ENCODE data around the gene TK1.

TK1 gene

DNA sequence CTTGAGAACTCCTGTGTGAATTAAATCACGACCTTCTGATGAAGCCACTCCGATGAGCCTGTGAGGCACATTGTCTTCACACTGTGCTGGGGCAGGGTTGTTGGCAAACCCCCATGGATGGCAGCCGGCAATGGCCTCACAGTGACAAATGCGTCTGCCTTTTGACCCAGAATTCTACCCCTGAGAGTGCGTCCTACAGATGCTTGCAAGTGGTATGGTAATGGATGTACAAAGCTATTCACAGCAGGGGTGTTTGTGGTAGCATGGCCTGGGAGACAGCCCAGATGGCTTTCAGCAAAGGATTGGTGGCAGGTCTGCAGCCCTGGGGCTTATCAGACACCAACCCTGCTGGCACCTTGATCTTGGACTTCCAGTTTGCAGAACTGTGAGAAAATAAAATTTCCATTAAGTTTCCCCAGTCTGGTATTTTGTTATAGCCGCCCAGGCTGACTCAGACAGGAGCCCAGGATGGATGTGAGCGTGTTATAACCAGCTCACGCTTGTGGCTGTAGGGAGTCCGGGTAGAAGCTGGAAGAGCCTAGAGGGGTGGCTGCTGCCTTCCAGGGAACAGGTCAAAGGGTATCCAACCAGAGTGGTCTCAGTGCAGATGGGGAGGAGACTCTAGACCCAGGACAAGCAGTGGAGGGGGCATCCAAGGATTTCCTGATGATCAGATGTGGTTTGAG lies 10.4 kb upstream of the TK1 start:
- TF ChIP-seq, protein P1, sequence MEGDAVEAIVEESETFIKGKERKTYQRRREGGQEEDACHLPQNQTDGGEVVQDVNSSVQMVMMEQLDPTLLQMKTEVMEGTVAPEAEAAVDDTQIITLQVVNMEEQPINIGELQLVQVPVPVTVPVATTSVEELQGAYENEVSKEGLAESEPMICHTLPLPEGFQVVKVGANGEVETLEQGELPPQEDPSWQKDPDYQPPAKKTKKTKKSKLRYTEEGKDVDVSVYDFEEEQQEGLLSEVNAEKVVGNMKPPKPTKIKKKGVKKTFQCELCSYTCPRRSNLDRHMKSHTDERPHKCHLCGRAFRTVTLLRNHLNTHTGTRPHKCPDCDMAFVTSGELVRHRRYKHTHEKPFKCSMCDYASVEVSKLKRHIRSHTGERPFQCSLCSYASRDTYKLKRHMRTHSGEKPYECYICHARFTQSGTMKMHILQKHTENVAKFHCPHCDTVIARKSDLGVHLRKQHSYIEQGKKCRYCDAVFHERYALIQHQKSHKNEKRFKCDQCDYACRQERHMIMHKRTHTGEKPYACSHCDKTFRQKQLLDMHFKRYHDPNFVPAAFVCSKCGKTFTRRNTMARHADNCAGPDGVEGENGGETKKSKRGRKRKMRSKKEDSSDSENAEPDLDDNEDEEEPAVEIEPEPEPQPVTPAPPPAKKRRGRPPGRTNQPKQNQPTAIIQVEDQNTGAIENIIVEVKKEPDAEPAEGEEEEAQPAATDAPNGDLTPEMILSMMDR (IDR thresholded peaks at IDR 0.05; ENCODE audit: borderline replicate concordance, control extremely low read depth, extremely low read depth, insufficient read depth, missing control alignments) = no peak
- in situ Hi-C loops (cut with MboI; ENCODE audit: low sequenced_read_pairs, unreplicated experiment) = no loop called here
- DNase-seq (ENCODE audit: low spot score) = no peak

DNA sequence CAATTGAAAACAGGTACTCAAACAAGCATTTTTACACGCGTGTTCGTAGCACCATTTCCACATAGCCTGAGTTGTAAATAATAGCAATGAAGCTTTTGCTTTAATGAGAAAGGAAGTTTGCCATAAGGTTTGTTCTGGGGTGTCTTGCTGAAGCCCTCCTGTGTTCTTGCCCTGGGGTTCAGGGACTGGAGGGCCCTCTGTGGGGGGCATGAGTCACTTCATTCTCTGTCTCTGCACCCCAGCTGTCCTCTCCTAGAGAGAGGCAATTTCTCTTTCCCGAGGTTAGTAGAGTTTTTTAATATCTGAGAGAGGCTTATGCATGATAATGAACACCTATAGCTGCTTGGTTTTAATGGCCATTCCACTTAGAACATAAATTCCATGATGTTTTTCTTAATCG lies 9.9 kb upstream of the TK1 start:
- in situ Hi-C loops (cut with MboI; ENCODE audit: low sequenced_read_pairs, unreplicated experiment) = no loop called here

GRCh38 chr17:78185981-78186691 lies 716 bp downstream of the TK1 start:
- no peak for DNase-seq (ENCODE audit: low spot score)
- TF ChIP-seq, protein P1 (IDR thresholded peaks at IDR 0.05; ENCODE audit: borderline replicate concordance, control extremely low read depth, extremely low read depth, insufficient read depth, missing control alignments) = no peak
- in situ Hi-C loops (cut with MboI; ENCODE audit: low sequenced_read_pairs, unreplicated experiment) = no loop called here

More for the DNA sequence above, 9.9 kb upstream of the TK1 start:
- TF ChIP-seq, protein P1 (IDR thresholded peaks at IDR 0.05; ENCODE audit: borderline replicate concordance, control extremely low read depth, extremely low read depth, insufficient read depth, missing control alignments) = no peak
- DNase-seq (ENCODE audit: low spot score) = no peak

DNA sequence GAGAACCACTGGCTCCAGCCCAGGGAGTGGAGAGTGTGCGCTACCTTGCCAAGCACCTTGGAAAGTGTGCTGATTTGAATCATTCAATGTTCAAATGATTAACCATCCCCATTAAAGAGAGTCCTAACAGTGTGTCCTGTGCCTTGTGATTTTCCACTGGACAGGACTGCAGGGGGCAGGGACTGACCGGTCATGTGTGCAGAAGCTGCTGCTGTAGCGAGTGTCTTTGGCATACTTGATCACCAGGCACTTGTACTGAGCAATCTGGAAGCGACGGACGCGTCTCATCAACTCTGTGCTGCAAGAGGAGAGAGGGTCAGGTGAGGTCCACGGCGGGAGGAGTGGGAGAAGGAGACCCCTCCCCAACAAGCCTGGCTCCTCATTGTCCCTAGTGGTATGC lies 2.0 kb downstream of the TK1 start:
- no peak for DNase-seq (ENCODE audit: low spot score)
- TF ChIP-seq, protein P1 (IDR thresholded peaks at IDR 0.05; ENCODE audit: borderline replicate concordance, control extremely low read depth, extremely low read depth, insufficient read depth, missing control alignments) = no peak
- in situ Hi-C loops (cut with MboI; ENCODE audit: low sequenced_read_pairs, unreplicated experiment) = no loop called here

- in situ Hi-C loops (cut with MboI; ENCODE audit: low sequenced_read_pairs, unreplicated experiment) = no loop called here
- DNase-seq (ENCODE audit: low spot score) = no peak
- TF ChIP-seq, protein P1 (IDR thresholded peaks at IDR 0.05; ENCODE audit: borderline replicate concordance, control extremely low read depth, extremely low read depth, insufficient read depth, missing control alignments) = no peak
Observed at GRCh38 chr17:78184351-78184750, 2.5 kb downstream of the TK1 start.

DNA sequence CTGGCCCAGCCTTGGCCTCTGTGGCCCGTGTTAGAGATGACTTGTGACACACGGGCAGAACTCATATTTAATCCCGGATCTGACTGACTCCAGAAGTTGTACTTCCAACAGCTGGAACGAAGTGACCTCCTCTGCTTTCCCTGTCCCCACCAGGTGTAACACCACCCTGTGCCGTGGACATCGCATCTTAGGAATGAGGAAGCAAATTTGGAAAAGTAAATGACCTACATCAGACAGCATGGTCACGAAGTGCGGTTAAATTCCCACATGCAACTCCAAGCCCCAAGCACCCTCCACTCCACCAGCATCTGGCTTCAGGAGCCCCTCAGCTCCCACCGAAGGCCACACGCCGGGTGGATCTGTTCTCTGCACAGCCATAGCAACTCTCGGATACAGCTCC lies 2.9 kb downstream of the TK1 start:
- DNase-seq (ENCODE audit: low spot score) = no peak
- in situ Hi-C loops (cut with MboI; ENCODE audit: low sequenced_read_pairs, unreplicated experiment) = no loop called here
- TF ChIP-seq, protein P1 (IDR thresholded peaks at IDR 0.05; ENCODE audit: borderline replicate concordance, control extremely low read depth, extremely low read depth, insufficient read depth, missing control alignments) = no peak

Measured in GM13976 (cell line).